Stimulated activated CD4-positive, alpha-beta T cell treated with anti-CD3 and anti-CD28 coated beads, Interleukin-4, amount 100 ng/mL, for 24 hours (primary cell): ENCODE measurements around the gene CCNY.
"Not testable (repeated sequence)": the region's sequence is repeated elsewhere in the genome, so short reads cannot be mapped to it uniquely, and the experiment has no call there.

ENCODE experiments used
- DNase-seq: peaks from one replicate; pipeline ENCODE4 v3.0.0-alpha.2; 2020

Gene CCNY

GRCh38 chr10:35493196-35494118, 157.1 kb downstream of the CCNY start:
- no peak for DNase-seq

- DNase-seq, result no peak
Measured at GRCh38 chr10:35495521-35496119, 159.3 kb downstream of the CCNY start.

GRCh38 chr10:35497909-35498308, 161.6 kb downstream of the CCNY start:
- DNase-seq, result no peak

GRCh38 chr10:35498693-35499092, 162.4 kb downstream of the CCNY start:
- no peak for DNase-seq

GRCh38 chr10:35501923-35502322, 165.6 kb downstream of the CCNY start:
- no peak for DNase-seq

GRCh38 chr10:35502692-35503091, 166.4 kb downstream of the CCNY start:
- DNase-seq, result no peak

- DNase-seq, result no peak
Measured at GRCh38 chr10:35503578-35503977, 167.3 kb downstream of the CCNY start.

- no peak for DNase-seq
Measured at GRCh38 chr10:35504132-35504531, 167.8 kb downstream of the CCNY start.

- no peak for DNase-seq
Measured at GRCh38 chr10:35505241-35505873, 169.0 kb downstream of the CCNY start.

- no peak for DNase-seq
Measured at GRCh38 chr10:35506741-35507140, 170.4 kb downstream of the CCNY start.

GRCh38 chr10:35507519-35508109, 171.3 kb downstream of the CCNY start:
- DNase-seq, result no peak

- no peak for DNase-seq
Measured at GRCh38 chr10:35508647-35509046, 172.3 kb downstream of the CCNY start.

- no peak for DNase-seq
Measured at GRCh38 chr10:35510891-35511290, 174.6 kb downstream of the CCNY start.

- DNase-seq, result no peak
Measured at GRCh38 chr10:35511647-35512046, 175.3 kb downstream of the CCNY start.

- DNase-seq, result no peak
Measured at GRCh38 chr10:35516102-35516670, 179.9 kb downstream of the CCNY start.

GRCh38 chr10:35517431-35518181, 181.3 kb downstream of the CCNY start:
- DNase-seq, result no peak

GRCh38 chr10:35518187-35518586, 181.9 kb downstream of the CCNY start:
- DNase-seq, result not testable (repeated sequence)

- DNase-seq, result no peak
Measured at GRCh38 chr10:35520996-35521395, 184.7 kb downstream of the CCNY start.

- no peak for DNase-seq
Measured at GRCh38 chr10:35523670-35524225, 187.4 kb downstream of the CCNY start.

- no peak for DNase-seq
Measured at GRCh38 chr10:35526746-35527145, 190.4 kb downstream of the CCNY start.

- no peak for DNase-seq
Measured at GRCh38 chr10:35532141-35532540, 195.8 kb downstream of the CCNY start.

GRCh38 chr10:35533565-35533964, 197.3 kb downstream of the CCNY start:
- DNase-seq, result no peak
